H9 (cell line): ENCODE measurements around the gene ZNF92. TPM values are rescaled to one million over a fixed set of nuclear protein-coding genes. Genes with fewer than 3 reads are reported as not detected.

Experiments used
- DNase-seq: peaks from one replicate; pipeline ENCODE4 v3.0.0-alpha.2; 2017
- H2AFZ ChIP-seq: one replicate; pipeline ENCODE4 v1.6.1; 2013; ENCODE audit warnings: mild to moderate bottlenecking, low read length, control low read depth, moderate library complexity
- H2AK5ac ChIP-seq: 2 replicates; pipeline ENCODE4 v1.6.1; 2013; ENCODE audit warnings: low read length, control low read depth, mixed read lengths; ENCODE audit not compliant: insufficient read length
- H2BK120ac ChIP-seq: one replicate; pipeline ENCODE4 v1.6.1; 2013; ENCODE audit warnings: low read depth, mild to moderate bottlenecking, low read length, control low read depth, inconsistent platforms; ENCODE audit not compliant: poor library complexity, severe bottlenecking
- H2BK12ac ChIP-seq: 2 replicates; pipeline ENCODE4 v1.6.1; 2013; ENCODE audit warnings: low read length, control low read depth, mixed read lengths, low read depth; ENCODE audit not compliant: insufficient read length
- H2BK15ac ChIP-seq: 2 replicates; pipeline ENCODE4 v1.6.1; 2013; ENCODE audit warnings: low read depth, low read length, control low read depth
- H2BK20ac ChIP-seq: one replicate; pipeline ENCODE4 v1.6.1; 2013; ENCODE audit warnings: low read depth, mild to moderate bottlenecking, low read length, control low read depth, inconsistent platforms; ENCODE audit not compliant: poor library complexity, severe bottlenecking
- H2BK5ac ChIP-seq: 2 replicates; pipeline ENCODE4 v1.6.1; 2013; ENCODE audit warnings: low read length, control low read depth, mixed read lengths; ENCODE audit not compliant: insufficient read length
- H3K14ac ChIP-seq: 2 replicates; pipeline ENCODE4 v1.6.1; 2013; ENCODE audit warnings: low read length, control low read depth; ENCODE audit not compliant: insufficient read depth
- H3K18ac ChIP-seq: 2 replicates; pipeline ENCODE4 v1.6.1; 2013; ENCODE audit warnings: low read depth, mild to moderate bottlenecking, mixed read lengths, low read length, control low read depth; ENCODE audit not compliant: insufficient read length
- H3K23ac ChIP-seq: 2 replicates; pipeline ENCODE4 v1.6.1; 2013; ENCODE audit warnings: low read length, control low read depth, mixed read lengths, low read depth; ENCODE audit not compliant: insufficient read length
- H3K23me2 ChIP-seq: 2 replicates; pipeline ENCODE4 v1.6.1; 2013; ENCODE audit warnings: low read depth, mild to moderate bottlenecking, mixed read lengths, low read length, control low read depth; ENCODE audit not compliant: insufficient read length, poor library complexity, severe bottlenecking
- H3K27ac ChIP-seq: 2 replicates; pipeline ENCODE4 v1.5.1; 2013; ENCODE audit warnings: low read length, control low read depth, mixed read lengths, low read depth; ENCODE audit not compliant: insufficient read length
- H3K27me3 ChIP-seq: 2 replicates; pipeline ENCODE4 v1.6.1; 2013; ENCODE audit warnings: low read length, control low read depth, inconsistent platforms; ENCODE audit not compliant: insufficient read depth
- H3K4ac ChIP-seq: 2 replicates; pipeline ENCODE4 v1.6.1; 2013; ENCODE audit warnings: low read depth, mild to moderate bottlenecking, control low read depth, inconsistent platforms, low read length, moderate library complexity
- H3K4me1 ChIP-seq: 2 replicates; pipeline ENCODE4 v1.6.1; 2013; ENCODE audit warnings: low read length, control low read depth, inconsistent platforms; ENCODE audit not compliant: insufficient read depth
- H3K4me2 ChIP-seq: 2 replicates; pipeline ENCODE4 v1.6.1; 2013; ENCODE audit warnings: low read length, control low read depth, mixed read lengths; ENCODE audit not compliant: insufficient read length, insufficient read depth
- H3K56ac ChIP-seq: 2 replicates; pipeline ENCODE4 v1.6.1; 2013; ENCODE audit warnings: low read depth, mild to moderate bottlenecking, mixed read lengths, low read length, control low read depth; ENCODE audit not compliant: insufficient read length
- H3K79me1 ChIP-seq: 2 replicates; pipeline ENCODE4 v1.6.1; 2013; ENCODE audit warnings: low read depth, mild to moderate bottlenecking, moderate library complexity, low read length, control low read depth, inconsistent platforms; ENCODE audit not compliant: insufficient read depth, poor library complexity, severe bottlenecking
- H3K79me2 ChIP-seq: 2 replicates; pipeline ENCODE4 v1.6.1; 2013; ENCODE audit warnings: low read length, control low read depth, inconsistent platforms; ENCODE audit not compliant: insufficient read depth
- H3K9ac ChIP-seq: 2 replicates; pipeline ENCODE4 v1.6.1; 2013; ENCODE audit warnings: low read length, control low read depth, mixed read lengths; ENCODE audit not compliant: insufficient read length; ENCODE audit errors: extremely low read depth
- H3K9me3 ChIP-seq: one replicate; pipeline ENCODE4 v1.6.1; 2013; ENCODE audit warnings: low read depth, low read length, inconsistent platforms; ENCODE audit not compliant: control insufficient read depth
- H3T11ph ChIP-seq: one replicate; pipeline ENCODE4 v1.6.1; 2013; ENCODE audit warnings: mild to moderate bottlenecking, low read length, control low read depth, inconsistent platforms
- H4K20me1 ChIP-seq: one replicate; pipeline ENCODE4 v1.6.1; 2013; ENCODE audit not compliant: control insufficient read depth, insufficient read length, insufficient read depth
- H4K5ac ChIP-seq: 2 replicates; pipeline ENCODE4 v1.6.1; 2013; ENCODE audit warnings: low read depth, mild to moderate bottlenecking, mixed read lengths, low read length, control low read depth; ENCODE audit not compliant: insufficient read length
- H4K8ac ChIP-seq: replicated peaks from 2 replicates; pipeline ENCODE4 v1.6.1; 2013; ENCODE audit warnings: low read length, control low read depth, mixed read lengths, low read depth; ENCODE audit not compliant: insufficient read length
- H4K91ac ChIP-seq: 2 replicates; pipeline ENCODE4 v1.6.1; 2013; ENCODE audit warnings: low read depth, mild to moderate bottlenecking, moderate library complexity, mixed read lengths, low read length, control low read depth; ENCODE audit not compliant: insufficient read length
- H3K27ac Mint-ChIP-seq, 3 experiments: 2 replicates in 2 of 3; 3 replicates in 1 of 3; pipeline ENCODE4 v1.8.0; 2020 to 2021; ENCODE audit warnings: mixed read lengths in 3 of 3, mild to moderate bottlenecking in 1 of 3, moderate library complexity in 1 of 3
- H3K27me3 Mint-ChIP-seq: 2 replicates; pipeline ENCODE4 v1.8.0; 2021; ENCODE audit warnings: low read depth, mild to moderate bottlenecking, moderate library complexity, mixed read lengths
- H3K36me3 Mint-ChIP-seq, 3 experiments: 2 replicates in 2 of 3; 3 replicates in 1 of 3; pipeline ENCODE4 v1.8.0; 2020 to 2021; ENCODE audit warnings: low read depth in 3 of 3, mixed read lengths in 3 of 3; ENCODE audit not compliant: insufficient read depth in 1 of 3
- H3K4me1 Mint-ChIP-seq, 2 experiments: 2 replicates each; pipeline ENCODE4 v1.8.0; 2020; ENCODE audit warnings: mixed read lengths in 2 of 2
- H3K4me3 Mint-ChIP-seq, 2 experiments: 2 replicates in 1 of 2; 3 replicates in 1 of 2; pipeline ENCODE4 v1.8.0; 2020 to 2021; ENCODE audit warnings: mild to moderate bottlenecking in 2 of 2, mixed read lengths in 2 of 2, moderate library complexity in 1 of 2
- H3K9me3 Mint-ChIP-seq, 2 experiments: 2 replicates in 1 of 2; 3 replicates in 1 of 2; pipeline ENCODE4 v1.8.0; 2020; ENCODE audit warnings: mild to moderate bottlenecking in 2 of 2, mixed read lengths in 2 of 2, moderate library complexity in 1 of 2
- total RNA-seq: library from RNA; stranded (reverse); gene quantifications from 2 replicates; pipeline ENCODE4 v1.2.1, GENCODE V29; 2021
- TF ChIP-seq, protein P1 (sequence below): fragments of 200-600 bp; sonication (generic); conservative IDR thresholded peaks from 3 replicates; pipeline ENCODE4 v1.8.0; 2021; ENCODE audit warnings: antibody characterized with exemption, mild to moderate bottlenecking

The ZNF92 gene
- total RNA-seq, 1 experiment from 2014 or later = 32.4 TPM

DNA sequence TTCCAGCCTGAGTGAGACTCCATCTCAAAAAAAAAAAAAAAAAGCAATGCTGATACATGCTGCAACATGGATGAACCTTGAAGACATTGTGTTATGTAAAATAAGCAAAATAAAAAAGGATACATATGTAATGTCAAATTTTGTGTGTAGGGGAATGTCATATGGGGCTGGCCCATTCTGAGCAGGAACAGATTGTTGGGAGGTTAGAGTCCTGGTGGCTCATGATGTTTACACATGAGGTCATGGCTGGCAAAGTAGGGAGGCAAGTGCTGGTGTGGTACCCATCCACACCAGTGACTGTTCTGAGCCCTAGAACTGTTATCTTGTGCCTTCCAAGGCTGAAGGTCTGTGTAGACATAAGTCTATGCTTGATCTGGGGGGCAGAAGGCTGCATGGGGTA, 37.6 kb downstream of the ZNF92 start:
- Histone ChIP-seq H3K23ac (no peak overlapping the region), H3K79me2 (no peaks in the 10 kb centered on the region), H2BK12ac (no peak overlapping the region), H3K18ac (no peak overlapping the region), H3K27me3 (no peaks in the 10 kb centered on the region), H2BK15ac (no peak overlapping the region), H3T11ph (no peak overlapping the region), H2AFZ (no peak overlapping the region), H2BK20ac (no peak overlapping the region), H2AK5ac (no peak overlapping the region), H3K23me2 (no peaks in the 10 kb centered on the region), H3K9ac (no peak overlapping the region), H3K4me2 (no peak overlapping the region), H3K79me1 (no peaks in the 10 kb centered on the region), H3K4me1 (no peaks in the 10 kb centered on the region), H4K20me1 (no peaks in the 10 kb centered on the region), H3K56ac (no peak overlapping the region), H4K5ac (no peak overlapping the region), H3K27ac (no peak overlapping the region), H4K91ac (no peak overlapping the region), H3K4ac (no peak overlapping the region), H4K8ac (no peak overlapping the region), H3K14ac (no peak overlapping the region), H3K9me3 (peaks cover 29% of the 10 kb centered on the region), H2BK120ac (no peak overlapping the region), H2BK5ac (no peak overlapping the region)
- no peak for DNase-seq
- peaks cover 77 to 81% of the 10 kb centered on the region in 2 experiments for H3K9me3 Mint-ChIP-seq
- no peak overlapping the region for H3K27ac Mint-ChIP-seq
- TF ChIP-seq, protein P1, sequence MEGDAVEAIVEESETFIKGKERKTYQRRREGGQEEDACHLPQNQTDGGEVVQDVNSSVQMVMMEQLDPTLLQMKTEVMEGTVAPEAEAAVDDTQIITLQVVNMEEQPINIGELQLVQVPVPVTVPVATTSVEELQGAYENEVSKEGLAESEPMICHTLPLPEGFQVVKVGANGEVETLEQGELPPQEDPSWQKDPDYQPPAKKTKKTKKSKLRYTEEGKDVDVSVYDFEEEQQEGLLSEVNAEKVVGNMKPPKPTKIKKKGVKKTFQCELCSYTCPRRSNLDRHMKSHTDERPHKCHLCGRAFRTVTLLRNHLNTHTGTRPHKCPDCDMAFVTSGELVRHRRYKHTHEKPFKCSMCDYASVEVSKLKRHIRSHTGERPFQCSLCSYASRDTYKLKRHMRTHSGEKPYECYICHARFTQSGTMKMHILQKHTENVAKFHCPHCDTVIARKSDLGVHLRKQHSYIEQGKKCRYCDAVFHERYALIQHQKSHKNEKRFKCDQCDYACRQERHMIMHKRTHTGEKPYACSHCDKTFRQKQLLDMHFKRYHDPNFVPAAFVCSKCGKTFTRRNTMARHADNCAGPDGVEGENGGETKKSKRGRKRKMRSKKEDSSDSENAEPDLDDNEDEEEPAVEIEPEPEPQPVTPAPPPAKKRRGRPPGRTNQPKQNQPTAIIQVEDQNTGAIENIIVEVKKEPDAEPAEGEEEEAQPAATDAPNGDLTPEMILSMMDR = no peak
- no peaks in the 10 kb centered on the region for H3K4me1 Mint-ChIP-seq
- H3K36me3 Mint-ChIP-seq = peaks cover 6 to 12% (median 6%) of the 10 kb centered on the region in 3 experiments; a peak in 5 of 7 replicates
- peaks cover 4% of the 10 kb centered on the region for H3K27me3 Mint-ChIP-seq
- H3K4me3 Mint-ChIP-seq = no peak overlapping the region
